Endodermal cell (in vitro differentiated cells): ENCODE data around the gene LPP. TPM values are rescaled to one million over a fixed set of nuclear protein-coding genes. Genes with fewer than 3 reads are reported as not detected.

Source experiments
- DNase-seq: peaks from one replicate; pipeline ENCODE4 v3.0.0-alpha.2; 2017
- H3K27ac ChIP-seq: 2 replicates; pipeline ENCODE4 v1.5.1; 2013; ENCODE audit warnings: mild to moderate bottlenecking, low read depth, low read length, moderate library complexity
- H3K27me3 ChIP-seq: 2 replicates; pipeline ENCODE4 v1.6.1; 2013; ENCODE audit warnings: mild to moderate bottlenecking, low read length, moderate library complexity; ENCODE audit not compliant: insufficient read depth, control insufficient read depth, poor library complexity, severe bottlenecking
- H3K36me3 ChIP-seq: 2 replicates; pipeline ENCODE4 v1.7.0; 2013; ENCODE audit warnings: mild to moderate bottlenecking, low read length, moderate library complexity; ENCODE audit not compliant: control insufficient read depth, insufficient read depth
- H3K4me1 ChIP-seq: one replicate; pipeline ENCODE4 v1.7.0; 2013; ENCODE audit warnings: low read length; ENCODE audit not compliant: control insufficient read depth, insufficient read depth
- H3K4me3 ChIP-seq: 2 replicates; pipeline ENCODE4 v1.5.1; 2013; ENCODE audit warnings: mild to moderate bottlenecking, low read length, moderate library complexity
- H3K9ac ChIP-seq: 2 replicates; pipeline ENCODE4 v1.6.1; 2013; ENCODE audit warnings: mild to moderate bottlenecking, low read length, moderate library complexity; ENCODE audit not compliant: poor library complexity, severe bottlenecking; ENCODE audit errors: extremely low read depth
- H3K9me3 ChIP-seq: 2 replicates; pipeline ENCODE4 v1.6.1; 2013; ENCODE audit warnings: mild to moderate bottlenecking, low read length, moderate library complexity; ENCODE audit not compliant: control insufficient read depth
- H3K27ac Mint-ChIP-seq: 2 replicates; pipeline ENCODE4 v1.8.0; 2020; ENCODE audit warnings: mixed read lengths
- H3K27me3 Mint-ChIP-seq: 2 replicates; pipeline ENCODE4 v1.8.0; 2021; ENCODE audit warnings: mild to moderate bottlenecking, mixed read lengths; ENCODE audit not compliant: insufficient read depth
- H3K36me3 Mint-ChIP-seq: 2 replicates; pipeline ENCODE4 v1.8.0; 2020; ENCODE audit warnings: low read depth, mixed read lengths
- H3K4me1 Mint-ChIP-seq: 2 replicates; pipeline ENCODE4 v1.8.0; 2020; ENCODE audit warnings: mixed read lengths
- H3K4me3 Mint-ChIP-seq: 2 replicates; pipeline ENCODE4 v1.8.0; 2020; ENCODE audit warnings: mild to moderate bottlenecking, moderate library complexity, mixed read lengths
- H3K9me3 Mint-ChIP-seq: 2 replicates; pipeline ENCODE4 v1.8.0; 2020; ENCODE audit warnings: mild to moderate bottlenecking, mixed read lengths
- CTCF ChIP-seq: fragments of 200-600 bp; sonication (generic); conservative IDR thresholded peaks from 2 replicates; pipeline ENCODE4 v1.5.0; 2021; ENCODE audit warnings: antibody characterized with exemption, mild to moderate bottlenecking
- WGBS, 2 experiments: methylation state at CpG; one replicate each; pipeline versions ENCODE4 v1.1.5 to v1.1.7; 2013; ENCODE audit warnings: missing lambda C conversion rate in 2 of 2, mixed read lengths in 1 of 2; ENCODE audit not compliant: insufficient coverage in 1 of 2, insufficient read length in 1 of 2; 5-methylcytosine and 5-hydroxymethylcytosine counted together
- total RNA-seq, 2 donors: library from RNA; stranded (reverse); fragmentation: NEBNext Ultra II Directional in 1 of 2; extraction: Animal tissue kit (Norgen Biotek cat#: 25700) in 1 of 2; gene quantifications; 2 replicates in 1 of 2; 3 replicates in 1 of 2; pipeline ENCODE4 v1.2.1, GENCODE V29; 2021

The LPP gene
- total RNA-seq, 2 donors from 2014 or later: 78.0 to 105 TPM

- H3K4me1 ChIP-seq: no peaks in the 10 kb centered on the region
- H3K36me3 Mint-ChIP-seq: no peaks in the 10 kb centered on the region
- WGBS, 2 experiments: 96% methylated on average over 1 of the region's 1 CpG; no CpG with 5 or more reads in 1 of the 2 experiments
- H3K9me3 Mint-ChIP-seq: no peaks in the 10 kb centered on the region
- no peaks in the 10 kb centered on the region for H3K27me3 Mint-ChIP-seq
- H3K27me3 ChIP-seq: no peaks in the 10 kb centered on the region
- DNase-seq: no peak
- no peak overlapping the region for H3K4me3 Mint-ChIP-seq
- no peak overlapping the region for H3K9ac ChIP-seq
- no peak overlapping the region for H3K27ac ChIP-seq
- no peak overlapping the region for H3K4me3 ChIP-seq
- no peaks in the 10 kb centered on the region for H3K36me3 ChIP-seq
- no peak overlapping the region for H3K27ac Mint-ChIP-seq
- TF ChIP-seq CTCF: no peak
- H3K9me3 ChIP-seq: no peaks in the 10 kb centered on the region
- H3K4me1 Mint-ChIP-seq: peaks cover 7% of the 10 kb centered on the region
Observed at GRCh38 chr3:188658606-188659005, 504.6 kb downstream of the LPP start.

GRCh38 chr3:188659449-188660090 is 505.6 kb downstream of the LPP start:
- TF ChIP-seq CTCF: no peak
- H3K4me1 Mint-ChIP-seq: peaks cover 7% of the 10 kb centered on the region
- H3K27ac ChIP-seq: no peak overlapping the region
- H3K9me3 ChIP-seq: no peaks in the 10 kb centered on the region
- 89% methylated on average over 5 of the region's 5 CpGs; no CpG with 5 or more reads in 1 of the 2 experiments for WGBS, 2 experiments
- no peak for DNase-seq
- no peak overlapping the region for H3K27ac Mint-ChIP-seq
- no peaks in the 10 kb centered on the region for H3K36me3 Mint-ChIP-seq
- H3K4me1 ChIP-seq: no peaks in the 10 kb centered on the region
- no peak overlapping the region for H3K9ac ChIP-seq
- no peaks in the 10 kb centered on the region for H3K27me3 Mint-ChIP-seq
- H3K9me3 Mint-ChIP-seq: no peaks in the 10 kb centered on the region
- no peak overlapping the region for H3K4me3 ChIP-seq
- H3K27me3 ChIP-seq: no peaks in the 10 kb centered on the region
- H3K4me3 Mint-ChIP-seq: no peak overlapping the region
- H3K36me3 ChIP-seq: no peaks in the 10 kb centered on the region

GRCh38 chr3:188660415-188660814 is 506.5 kb downstream of the LPP start:
- H3K27me3 Mint-ChIP-seq: no peaks in the 10 kb centered on the region
- Histone ChIP-seq H3K27me3 (no peaks in the 10 kb centered on the region), H3K9me3 (no peaks in the 10 kb centered on the region), H3K9ac (no peak overlapping the region), H3K27ac (no peak overlapping the region), H3K36me3 (no peaks in the 10 kb centered on the region), H3K4me3 (no peak overlapping the region), H3K4me1 (no peaks in the 10 kb centered on the region)
- no peak overlapping the region for H3K27ac Mint-ChIP-seq
- no peak for DNase-seq
- H3K4me1 Mint-ChIP-seq: peaks cover 7% of the 10 kb centered on the region
- no peaks in the 10 kb centered on the region for H3K36me3 Mint-ChIP-seq
- no peak overlapping the region for H3K4me3 Mint-ChIP-seq
- no peaks in the 10 kb centered on the region for H3K9me3 Mint-ChIP-seq
- no peak for TF ChIP-seq CTCF
- WGBS, 2 experiments: 97 to 100% methylated on average over 1 of the region's 1 CpG
